ENCODE measurements around the gene ERC2.

ERC2 gene

DNA sequence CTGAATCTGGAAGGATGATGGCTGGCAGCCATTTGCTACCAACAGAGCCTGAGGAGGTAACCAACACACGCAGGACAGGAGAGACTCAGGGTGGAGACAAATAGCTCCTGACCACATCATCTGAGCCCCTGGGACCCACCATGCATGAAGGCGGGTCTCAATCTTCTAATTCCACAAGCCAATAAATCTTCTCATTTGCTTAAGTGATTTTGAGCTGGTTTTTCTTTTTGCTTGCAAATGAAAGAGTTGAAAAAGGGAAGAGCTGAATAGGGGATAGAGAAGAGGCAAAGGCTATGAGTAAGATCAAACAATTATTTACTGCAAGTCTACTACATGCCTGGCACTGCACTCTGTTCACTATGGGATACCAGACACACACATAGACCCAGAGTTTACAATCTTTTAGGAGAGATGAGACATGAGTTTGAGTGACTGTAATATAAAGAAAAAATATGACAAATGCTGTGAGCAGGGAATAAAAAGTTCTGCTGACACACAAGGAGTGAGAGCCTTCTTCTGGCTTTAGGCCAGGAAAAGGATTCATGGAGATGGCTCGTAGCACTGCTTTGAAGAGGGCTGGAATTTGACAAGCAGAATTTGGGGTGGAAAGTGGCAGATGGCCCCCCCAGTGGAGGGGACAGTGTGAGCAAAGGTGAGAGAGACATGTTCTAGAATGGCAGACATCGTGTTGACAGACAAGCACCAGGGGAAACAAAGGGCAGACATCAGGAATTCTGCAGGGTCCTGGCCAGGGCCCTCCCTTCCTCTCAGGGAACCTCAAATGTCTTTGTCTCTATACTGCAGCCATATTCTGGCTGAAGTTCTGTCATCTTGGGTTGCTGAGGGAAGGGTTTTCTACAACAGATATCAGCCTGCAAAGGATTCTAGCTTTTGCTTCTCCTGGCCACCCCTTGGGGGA, 911.4 kb downstream of the ERC2 start:
- Histone ChIP-seq H3K27me3 (ENCODE audit: insufficient read depth, low read length, poor library complexity, severe bottlenecking) (no peaks in the 10 kb centered on the region), H3K79me2 (ENCODE audit: insufficient read depth, low read length) (no peaks in the 10 kb centered on the region), H3K9me2 (replicated peaks; ENCODE audit: low read depth, low read length) (no peaks in the 10 kb centered on the region), H3K4me1 (ENCODE audit: insufficient read depth, low read length, poor library complexity, severe bottlenecking) (peaks cover 7% of the 10 kb centered on the region), H3K4me3 (ENCODE audit: low read length, poor library complexity, severe bottlenecking) (no peak overlapping the region), H3K9me3 (ENCODE audit: insufficient read depth, low read depth, low read length) (no peaks in the 10 kb centered on the region), H3K36me3 (ENCODE audit: insufficient read depth, low read length) (no peaks in the 10 kb centered on the region), H3K9ac (ENCODE audit: low read depth, low read length, poor library complexity, severe bottlenecking) (no peak overlapping the region), H3F3A (ENCODE audit: low read depth) (no peaks in the 10 kb centered on the region), H4K20me1 (ENCODE audit: insufficient read depth, low read length, poor library complexity, severe bottlenecking) (no peaks in the 10 kb centered on the region), H2AFZ (ENCODE audit: low read length) (no peak overlapping the region), H3K4me2 (ENCODE audit: low read depth, low read length, poor library complexity, severe bottlenecking) (no peak overlapping the region)
- no peak for TF ChIP-seq EZH2phosphoT487 (IDR thresholded peaks at IDR 0.05; ENCODE audit: borderline replicate concordance)
- TF ChIP-seq, protein P1, sequence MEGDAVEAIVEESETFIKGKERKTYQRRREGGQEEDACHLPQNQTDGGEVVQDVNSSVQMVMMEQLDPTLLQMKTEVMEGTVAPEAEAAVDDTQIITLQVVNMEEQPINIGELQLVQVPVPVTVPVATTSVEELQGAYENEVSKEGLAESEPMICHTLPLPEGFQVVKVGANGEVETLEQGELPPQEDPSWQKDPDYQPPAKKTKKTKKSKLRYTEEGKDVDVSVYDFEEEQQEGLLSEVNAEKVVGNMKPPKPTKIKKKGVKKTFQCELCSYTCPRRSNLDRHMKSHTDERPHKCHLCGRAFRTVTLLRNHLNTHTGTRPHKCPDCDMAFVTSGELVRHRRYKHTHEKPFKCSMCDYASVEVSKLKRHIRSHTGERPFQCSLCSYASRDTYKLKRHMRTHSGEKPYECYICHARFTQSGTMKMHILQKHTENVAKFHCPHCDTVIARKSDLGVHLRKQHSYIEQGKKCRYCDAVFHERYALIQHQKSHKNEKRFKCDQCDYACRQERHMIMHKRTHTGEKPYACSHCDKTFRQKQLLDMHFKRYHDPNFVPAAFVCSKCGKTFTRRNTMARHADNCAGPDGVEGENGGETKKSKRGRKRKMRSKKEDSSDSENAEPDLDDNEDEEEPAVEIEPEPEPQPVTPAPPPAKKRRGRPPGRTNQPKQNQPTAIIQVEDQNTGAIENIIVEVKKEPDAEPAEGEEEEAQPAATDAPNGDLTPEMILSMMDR (conservative IDR thresholded peaks at IDR 0.05; ENCODE audit: low read length), result no peak

DNA sequence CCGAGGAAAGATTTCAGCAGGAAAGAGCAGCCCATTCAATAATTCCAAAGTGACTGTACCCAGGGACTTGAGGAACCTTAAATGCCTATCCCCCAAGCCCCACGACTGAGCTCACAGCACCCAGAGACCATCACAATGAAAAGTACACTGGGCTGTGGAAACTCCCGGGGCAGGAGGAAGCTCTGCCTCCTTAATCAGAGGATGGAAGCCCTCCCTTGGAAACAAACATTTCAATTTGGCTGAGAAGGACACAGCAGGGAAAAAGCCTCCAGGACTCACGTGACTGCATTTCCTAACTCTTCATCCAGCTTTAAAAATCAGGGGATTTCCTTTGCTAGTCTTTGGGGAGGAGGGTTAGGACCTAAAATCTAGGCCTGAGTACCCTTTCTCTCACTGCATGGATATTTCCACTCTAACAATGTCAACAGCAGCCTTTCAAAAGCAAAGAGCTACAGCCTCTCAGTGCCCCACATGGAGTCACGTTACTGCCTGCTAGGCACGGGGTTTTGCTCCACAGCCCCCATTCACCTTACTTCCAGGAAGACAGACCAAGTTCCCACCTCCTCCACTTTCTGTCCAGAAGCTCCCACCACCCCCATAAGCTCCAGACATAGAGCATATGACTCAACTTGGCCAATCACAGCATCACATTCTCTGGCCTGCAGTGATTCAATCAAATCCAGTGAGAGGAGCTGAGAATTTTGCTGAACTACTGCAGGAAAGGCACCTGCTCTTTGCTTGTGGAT, 912.2 kb downstream of the ERC2 start:
- H3K9me3 ChIP-seq (ENCODE audit: insufficient read depth, low read depth, low read length), result no peaks in the 10 kb centered on the region
- H3K36me3 ChIP-seq (ENCODE audit: insufficient read depth, low read length), result no peaks in the 10 kb centered on the region
- H3K9ac ChIP-seq (ENCODE audit: low read depth, low read length, poor library complexity, severe bottlenecking), result no peak overlapping the region
- TF ChIP-seq EZH2phosphoT487 (IDR thresholded peaks at IDR 0.05; ENCODE audit: borderline replicate concordance), result no peak
- TF ChIP-seq, protein P1 (conservative IDR thresholded peaks at IDR 0.05; ENCODE audit: low read length), result no peak
- no peaks in the 10 kb centered on the region for H3K79me2 ChIP-seq (ENCODE audit: insufficient read depth, low read length)
- H3K4me1 ChIP-seq (ENCODE audit: insufficient read depth, low read length, poor library complexity, severe bottlenecking), result peaks cover 7% of the 10 kb centered on the region
- H4K20me1 ChIP-seq (ENCODE audit: insufficient read depth, low read length, poor library complexity, severe bottlenecking), result no peaks in the 10 kb centered on the region
- no peak overlapping the region for H2AFZ ChIP-seq (ENCODE audit: low read length)
- H3F3A ChIP-seq (ENCODE audit: low read depth), result no peaks in the 10 kb centered on the region
- no peak overlapping the region for H3K4me2 ChIP-seq (ENCODE audit: low read depth, low read length, poor library complexity, severe bottlenecking)
- H3K9me2 ChIP-seq (replicated peaks; ENCODE audit: low read depth, low read length), result no peaks in the 10 kb centered on the region
- H3K27me3 ChIP-seq (ENCODE audit: insufficient read depth, low read length, poor library complexity, severe bottlenecking), result no peaks in the 10 kb centered on the region
- H3K4me3 ChIP-seq (ENCODE audit: low read length, poor library complexity, severe bottlenecking), result no peak overlapping the region

DNA sequence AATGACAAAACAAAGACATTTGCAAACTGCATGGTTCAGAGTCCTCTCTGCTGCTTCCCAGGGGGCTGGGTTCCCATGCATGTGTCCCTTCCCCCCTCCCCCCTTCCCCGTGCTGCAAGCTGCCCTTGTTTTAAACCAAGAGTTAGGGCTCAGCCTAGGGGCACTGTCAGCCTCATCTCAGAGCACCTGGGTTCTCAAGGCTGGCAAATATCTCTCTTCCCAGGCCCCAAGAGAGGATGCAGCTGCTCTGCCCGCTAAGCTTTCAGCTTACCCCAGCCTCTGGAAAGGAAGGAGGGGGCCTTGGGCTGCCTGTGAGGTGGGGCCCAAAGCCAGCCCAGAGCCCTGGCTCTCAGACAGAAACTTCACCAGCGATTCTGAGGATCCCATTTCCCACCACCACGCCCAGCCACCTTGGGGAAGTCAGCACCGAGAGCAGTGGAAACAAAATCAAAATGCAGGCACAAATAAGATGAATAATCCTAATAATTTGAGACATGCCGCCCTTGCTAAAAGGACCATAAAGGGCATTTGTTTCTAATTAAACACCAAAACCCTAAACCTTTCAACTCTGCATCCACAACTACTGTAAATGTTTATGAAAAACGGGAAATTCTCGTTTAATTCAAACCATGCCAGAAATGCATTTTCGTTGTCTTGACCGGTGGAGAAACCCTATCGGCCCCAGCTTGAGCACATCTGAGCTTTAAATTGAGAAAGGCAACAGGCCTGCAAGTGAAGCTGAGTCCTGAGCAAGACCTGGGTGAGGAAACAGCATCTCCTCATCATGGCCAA, 913.4 kb downstream of the ERC2 start:
- Histone ChIP-seq H3K36me3 (ENCODE audit: insufficient read depth, low read length) (no peaks in the 10 kb centered on the region), H3K4me1 (ENCODE audit: insufficient read depth, low read length, poor library complexity, severe bottlenecking) (peaks cover 7% of the 10 kb centered on the region), H3K4me2 (ENCODE audit: low read depth, low read length, poor library complexity, severe bottlenecking) (peak overlapping the region; percentile 1), H3K9me2 (replicated peaks; ENCODE audit: low read depth, low read length) (no peaks in the 10 kb centered on the region), H3K9ac (ENCODE audit: low read depth, low read length, poor library complexity, severe bottlenecking) (no peak overlapping the region), H3F3A (ENCODE audit: low read depth) (no peaks in the 10 kb centered on the region), H3K27me3 (ENCODE audit: insufficient read depth, low read length, poor library complexity, severe bottlenecking) (no peaks in the 10 kb centered on the region), H3K9me3 (ENCODE audit: insufficient read depth, low read depth, low read length) (no peaks in the 10 kb centered on the region), H3K79me2 (ENCODE audit: insufficient read depth, low read length) (no peaks in the 10 kb centered on the region), H4K20me1 (ENCODE audit: insufficient read depth, low read length, poor library complexity, severe bottlenecking) (no peaks in the 10 kb centered on the region), H3K4me3 (ENCODE audit: low read length, poor library complexity, severe bottlenecking) (no peak overlapping the region), H2AFZ (ENCODE audit: low read length) (no peak overlapping the region)
- TF ChIP-seq EZH2phosphoT487 (IDR thresholded peaks at IDR 0.05; ENCODE audit: borderline replicate concordance), result no peak
- TF ChIP-seq, protein P1 (conservative IDR thresholded peaks at IDR 0.05; ENCODE audit: low read length), result no peak
